Raji (cell line): ENCODE data around the gene ARFGAP1.

Experiments
- POLR2A ChIP-seq: IDR thresholded peaks from 2 replicates; pipeline ENCODE4 v1.6.1; 2011; ENCODE audit warnings: low read depth, low read length, control low read depth; ENCODE audit not compliant: insufficient read depth

The ARFGAP1 gene

DNA sequence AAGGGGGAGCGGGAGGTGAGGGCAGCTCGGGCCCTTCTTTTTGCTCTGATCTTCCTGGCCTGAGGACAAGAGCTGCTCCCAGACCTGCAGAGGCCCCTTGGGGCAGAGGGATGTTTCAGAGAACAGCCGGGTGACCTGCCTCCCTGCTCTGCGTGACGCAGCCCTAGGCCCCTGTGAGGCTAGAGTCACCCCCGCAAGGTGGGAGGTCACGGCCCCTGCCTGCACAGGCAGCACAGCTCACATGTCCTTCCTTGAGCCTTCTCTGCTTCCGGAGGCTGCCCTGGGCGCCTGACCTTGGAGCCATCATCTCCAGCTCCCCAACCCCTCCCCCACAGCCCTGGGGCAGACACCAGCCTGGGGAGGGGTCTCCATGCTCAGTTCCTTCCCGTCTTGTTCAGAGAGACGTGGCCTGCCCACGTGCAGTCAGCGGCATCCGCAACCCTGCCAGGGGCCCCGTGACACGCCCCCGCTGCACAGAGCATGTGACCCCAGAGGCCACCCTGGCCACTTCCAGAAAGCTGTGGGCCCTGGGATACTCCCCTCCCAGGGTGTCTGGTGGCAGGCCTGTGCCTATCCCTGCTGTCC is 37.1 kb upstream of the ARFGAP1 start, which contains the start of gene BIRC7:
BIRC7 (plus strand) TSS at position 507 of the 585 bp plus-strand sequence. CDS start 192 bp downstream, outside the sequence.
- TF ChIP-seq POLR2A, result no peak

- no peak for TF ChIP-seq POLR2A
These were observed 36.3 kb upstream of the ARFGAP1 start for GRCh38 chr20:63236116-63236837.

DNA sequence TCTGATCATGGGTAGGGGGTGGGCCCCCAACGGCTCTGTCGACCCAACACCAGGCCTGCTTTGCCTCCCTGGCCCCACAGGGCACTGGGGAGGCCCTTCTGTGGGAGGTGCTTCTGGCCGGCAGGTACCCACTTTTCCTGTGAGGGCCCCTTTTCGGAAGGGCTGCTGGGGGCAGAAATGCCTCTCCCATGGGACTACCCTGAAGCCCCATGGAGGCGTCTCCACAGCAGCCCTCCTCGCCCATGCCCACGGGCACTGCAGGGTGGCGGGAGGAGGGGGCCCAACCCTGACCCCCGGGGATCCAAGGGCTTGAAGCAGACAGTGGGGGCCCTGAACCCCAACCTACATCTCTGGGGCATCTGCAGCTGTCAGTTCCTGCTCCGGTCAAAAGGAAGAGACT is 34.6 kb upstream of the ARFGAP1 start:
- TF ChIP-seq POLR2A, result no peak

DNA sequence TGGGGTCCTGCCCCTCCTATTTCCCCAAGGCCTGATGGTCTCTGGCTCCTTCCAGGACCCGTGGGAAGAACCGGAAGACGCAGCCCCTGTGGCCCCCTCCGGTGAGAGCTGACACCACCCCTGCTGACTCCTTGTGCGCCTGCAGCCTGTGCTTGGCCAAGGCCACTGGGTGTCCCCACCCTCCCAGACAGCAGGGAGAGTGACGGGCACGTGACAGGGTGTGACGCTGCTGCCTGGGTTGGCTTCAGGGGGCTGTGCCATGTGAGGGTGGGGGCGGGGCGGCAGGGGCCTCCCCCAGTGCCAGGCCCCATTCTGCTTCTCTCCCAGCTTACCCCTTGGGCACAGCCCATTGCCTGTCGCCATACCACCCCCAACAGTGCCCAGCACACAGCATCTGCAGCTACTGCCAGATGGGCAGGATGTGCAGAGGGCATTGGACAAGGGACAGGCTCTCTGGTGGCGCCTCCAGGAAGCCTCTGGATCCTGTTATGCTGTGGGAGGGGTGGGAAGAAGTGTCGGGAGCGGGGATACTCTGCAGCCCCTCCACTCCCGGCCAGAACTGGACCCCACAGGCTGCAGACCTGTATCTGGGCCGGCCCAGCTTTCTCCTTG is 34.0 kb upstream of the ARFGAP1 start:
- no peak for TF ChIP-seq POLR2A

DNA sequence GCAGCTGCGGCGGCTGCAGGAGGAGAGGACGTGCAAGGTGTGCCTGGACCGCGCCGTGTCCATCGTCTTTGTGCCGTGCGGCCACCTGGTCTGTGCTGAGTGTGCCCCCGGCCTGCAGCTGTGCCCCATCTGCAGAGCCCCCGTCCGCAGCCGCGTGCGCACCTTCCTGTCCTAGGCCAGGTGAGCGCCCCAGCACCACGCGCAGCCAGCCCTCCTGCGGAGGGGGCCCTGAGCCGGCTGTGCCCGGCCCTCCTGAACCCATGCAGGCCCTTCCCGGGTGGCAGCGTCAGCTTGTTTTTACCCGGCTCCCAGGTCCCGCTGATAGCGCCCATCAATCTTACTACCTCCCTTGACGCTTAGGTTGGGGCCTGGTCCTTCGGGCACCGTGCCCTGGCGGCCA is 33.2 kb upstream of the ARFGAP1 start:
- TF ChIP-seq POLR2A, result no peak

GRCh38 chr20:63240004-63240403 is 32.6 kb upstream of the ARFGAP1 start:
- TF ChIP-seq POLR2A, result no peak

GRCh38 chr20:63241272-63241671 is 31.3 kb upstream of the ARFGAP1 start:
- no peak for TF ChIP-seq POLR2A

- no peak for TF ChIP-seq POLR2A
These were observed 29.9 kb upstream of the ARFGAP1 start for GRCh38 chr20:63242736-63243135.

- no peak for TF ChIP-seq POLR2A
These were observed 28.9 kb upstream of the ARFGAP1 start for GRCh38 chr20:63243604-63244247.

DNA sequence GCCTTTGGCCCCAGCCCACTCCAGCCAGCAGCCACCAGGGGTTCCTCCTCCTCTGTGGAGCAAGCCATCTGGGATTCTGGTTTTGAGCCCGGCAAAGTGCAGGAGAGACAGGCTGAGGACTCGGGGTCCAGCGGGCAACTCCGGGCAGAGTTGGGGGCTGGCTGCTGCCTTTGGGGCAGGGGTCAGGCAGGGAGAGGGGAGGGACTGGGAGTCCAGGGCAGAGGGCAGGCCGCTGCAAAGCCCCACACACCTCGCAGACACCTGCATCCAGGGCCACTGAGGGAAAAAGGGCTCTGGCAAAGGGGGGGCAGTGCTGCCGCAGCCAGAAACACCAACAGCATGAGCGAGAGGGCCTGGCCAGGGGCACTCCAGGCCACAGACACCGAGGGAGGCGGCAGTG is 28.1 kb upstream of the ARFGAP1 start:
- no peak for TF ChIP-seq POLR2A

GRCh38 chr20:63246490-63247288 is 25.9 kb upstream of the ARFGAP1 start:
- TF ChIP-seq POLR2A, result no peak

GRCh38 chr20:63247671-63248228 is 24.9 kb upstream of the ARFGAP1 start:
- TF ChIP-seq POLR2A, result no peak

GRCh38 chr20:63248835-63249591 is 23.6 kb upstream of the ARFGAP1 start:
- no peak for TF ChIP-seq POLR2A

DNA sequence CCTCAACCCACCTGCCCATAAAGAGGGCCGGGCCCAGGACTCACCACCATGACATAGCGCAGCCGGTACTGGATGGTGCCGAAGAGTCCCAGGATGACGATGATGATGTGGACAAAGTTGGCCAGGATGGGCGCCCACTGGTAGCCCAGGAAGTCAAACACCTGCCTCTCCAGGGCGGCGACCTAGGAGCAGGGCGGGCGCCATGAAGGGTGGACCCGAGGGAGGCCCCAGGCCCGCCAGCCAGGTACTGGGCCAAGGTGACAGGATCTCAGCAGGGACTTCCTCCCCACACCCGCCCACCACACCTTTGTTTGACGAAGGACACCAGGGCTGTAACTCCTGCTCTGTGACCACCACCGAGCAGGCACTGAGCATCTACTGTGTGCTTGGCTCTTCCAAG is 22.7 kb upstream of the ARFGAP1 start:
- TF ChIP-seq POLR2A, result no peak

DNA sequence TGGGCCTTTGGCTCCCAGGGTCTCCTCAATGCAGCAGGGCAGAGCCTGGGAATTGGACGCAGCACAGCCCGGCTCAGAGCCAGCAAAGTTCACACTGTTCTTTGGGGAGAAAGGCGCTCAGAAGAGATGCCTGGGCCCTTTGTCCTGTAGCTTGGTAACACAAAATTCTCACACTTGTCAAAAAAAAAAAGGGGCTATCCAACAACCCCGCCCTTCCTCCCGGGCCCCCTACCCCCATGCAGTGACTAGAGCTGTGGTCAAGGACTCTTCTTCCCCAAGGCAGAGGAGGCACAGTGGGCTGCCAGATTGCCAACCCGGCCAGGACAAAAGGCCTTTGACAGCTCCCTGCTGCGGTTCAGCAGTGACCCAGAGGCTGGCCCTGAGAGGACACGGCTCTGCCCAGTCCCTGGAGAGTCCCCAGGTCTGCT is 20.3 kb upstream of the ARFGAP1 start:
- TF ChIP-seq POLR2A, result no peak

DNA sequence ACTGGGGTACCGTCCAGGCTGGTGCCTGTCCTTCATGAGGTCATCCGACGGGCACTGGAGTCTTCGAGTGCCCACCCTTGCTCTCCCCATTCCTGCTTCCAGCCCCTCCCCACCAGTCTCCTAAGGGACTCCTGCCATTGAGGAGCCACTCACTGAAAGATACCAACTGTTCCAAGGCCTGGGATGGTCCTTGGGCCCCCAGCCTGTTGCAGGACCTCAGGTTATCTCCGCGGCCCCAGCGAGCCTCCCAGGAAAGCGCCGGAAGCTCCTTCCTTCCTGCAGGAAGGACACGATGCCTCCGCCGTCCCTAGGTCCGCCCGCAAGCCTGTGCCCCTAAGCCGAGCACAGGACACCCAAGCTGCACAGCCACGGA is 19.6 kb upstream of the ARFGAP1 start:
- no peak for TF ChIP-seq POLR2A
